IPS-15b (cell line): ENCODE measurements around the gene CTDSP2.

Source experiments
- H3K27me3 ChIP-seq: one replicate; pipeline ENCODE4 v1.6.1; 2013; ENCODE audit warnings: low read length; ENCODE audit not compliant: control insufficient read depth, insufficient read depth
- H3K36me3 ChIP-seq: one replicate; pipeline ENCODE4 v1.6.1; 2013; ENCODE audit warnings: low read length; ENCODE audit not compliant: control insufficient read depth, insufficient read depth
- H3K4me1 ChIP-seq: one replicate; pipeline ENCODE4 v1.6.1; 2013; ENCODE audit warnings: mild to moderate bottlenecking, low read length; ENCODE audit not compliant: control insufficient read depth, insufficient read depth
- H3K4me3 ChIP-seq: one replicate; pipeline ENCODE4 v1.5.1; 2013; ENCODE audit warnings: low read depth, low read length
- H3K9ac ChIP-seq: one replicate; pipeline ENCODE4 v1.6.1; 2013; ENCODE audit warnings: low read depth, mild to moderate bottlenecking, low read length
- H3K9me3 ChIP-seq: one replicate; pipeline ENCODE4 v1.6.1; 2013; ENCODE audit warnings: mild to moderate bottlenecking, low read length; ENCODE audit not compliant: control insufficient read depth, insufficient read depth

The CTDSP2 gene

GRCh38 chr12:57816001-57816854, 30.3 kb downstream of the CTDSP2 start:
- H3K9ac ChIP-seq: no peak overlapping the region
- H3K36me3 ChIP-seq: peaks cover 6% of the 10 kb centered on the region
- no peaks in the 10 kb centered on the region for H3K27me3 ChIP-seq
- H3K4me3 ChIP-seq: no peak overlapping the region
- no peaks in the 10 kb centered on the region for H3K4me1 ChIP-seq
- no peaks in the 10 kb centered on the region for H3K9me3 ChIP-seq

GRCh38 chr12:57815177-57816000, 31.1 kb downstream of the CTDSP2 start:
- H3K4me1 ChIP-seq: no peaks in the 10 kb centered on the region
- H3K9ac ChIP-seq: no peak overlapping the region
- H3K36me3 ChIP-seq: peaks cover 2% of the 10 kb centered on the region
- no peak overlapping the region for H3K4me3 ChIP-seq
- no peaks in the 10 kb centered on the region for H3K27me3 ChIP-seq
- no peaks in the 10 kb centered on the region for H3K9me3 ChIP-seq

GRCh38 chr12:57813971-57814772, 32.4 kb downstream of the CTDSP2 start:
- H3K4me3 ChIP-seq: no peak overlapping the region
- no peaks in the 10 kb centered on the region for H3K4me1 ChIP-seq
- H3K36me3 ChIP-seq: no peaks in the 10 kb centered on the region
- no peak overlapping the region for H3K9ac ChIP-seq
- no peaks in the 10 kb centered on the region for H3K9me3 ChIP-seq
- no peaks in the 10 kb centered on the region for H3K27me3 ChIP-seq

GRCh38 chr12:57813111-57813970, 33.2 kb downstream of the CTDSP2 start:
- Histone ChIP-seq H3K36me3 (no peaks in the 10 kb centered on the region), H3K9ac (no peak overlapping the region), H3K4me1 (no peaks in the 10 kb centered on the region), H3K4me3 (no peak overlapping the region), H3K27me3 (no peaks in the 10 kb centered on the region), H3K9me3 (no peaks in the 10 kb centered on the region)

- Histone ChIP-seq H3K4me1 (no peaks in the 10 kb centered on the region), H3K36me3 (no peaks in the 10 kb centered on the region), H3K4me3 (no peak overlapping the region), H3K9me3 (no peaks in the 10 kb centered on the region), H3K9ac (no peak overlapping the region), H3K27me3 (no peaks in the 10 kb centered on the region)
Observed at GRCh38 chr12:57811028-57811755, 35.3 kb downstream of the CTDSP2 start.

- H3K36me3 ChIP-seq: no peaks in the 10 kb centered on the region
Observed at GRCh38 chr12:57810450-57810849, 36.1 kb downstream of the CTDSP2 start.

GRCh38 chr12:57809425-57809824, 37.1 kb downstream of the CTDSP2 start:
- H3K27me3 ChIP-seq: no peaks in the 10 kb centered on the region
- no peaks in the 10 kb centered on the region for H3K4me1 ChIP-seq
- H3K9ac ChIP-seq: no peak overlapping the region
- H3K4me3 ChIP-seq: no peak overlapping the region
- H3K9me3 ChIP-seq: no peaks in the 10 kb centered on the region
- H3K36me3 ChIP-seq: no peaks in the 10 kb centered on the region

More at GRCh38 chr12:57810450-57810849, 36.1 kb downstream of the CTDSP2 start:
- Histone ChIP-seq H3K4me1 (no peaks in the 10 kb centered on the region), H3K4me3 (no peak overlapping the region), H3K27me3 (no peaks in the 10 kb centered on the region), H3K9ac (no peak overlapping the region), H3K9me3 (no peaks in the 10 kb centered on the region)

- Histone ChIP-seq H3K9ac (no peak overlapping the region), H3K9me3 (no peaks in the 10 kb centered on the region), H3K4me3 (no peak overlapping the region), H3K36me3 (no peaks in the 10 kb centered on the region), H3K4me1 (no peaks in the 10 kb centered on the region), H3K27me3 (no peaks in the 10 kb centered on the region)
Observed at GRCh38 chr12:57808351-57808750, 38.2 kb downstream of the CTDSP2 start.

- Histone ChIP-seq H3K9ac (no peak overlapping the region), H3K4me1 (no peaks in the 10 kb centered on the region), H3K27me3 (no peaks in the 10 kb centered on the region), H3K4me3 (no peak overlapping the region), H3K9me3 (no peaks in the 10 kb centered on the region), H3K36me3 (no peaks in the 10 kb centered on the region)
Observed at GRCh38 chr12:57807285-57807684, 39.2 kb downstream of the CTDSP2 start.

GRCh38 chr12:57806677-57807076, 39.9 kb downstream of the CTDSP2 start:
- H3K4me3 ChIP-seq: no peak overlapping the region
- H3K9ac ChIP-seq: no peak overlapping the region
- H3K27me3 ChIP-seq: no peaks in the 10 kb centered on the region
- H3K9me3 ChIP-seq: no peaks in the 10 kb centered on the region
- no peaks in the 10 kb centered on the region for H3K36me3 ChIP-seq
- H3K4me1 ChIP-seq: no peaks in the 10 kb centered on the region
